Urinary bladder (tissue), 4 donors: ENCODE data around the gene MYLK. TPM values are rescaled to one million over a fixed set of nuclear protein-coding genes. Genes with fewer than 3 reads are reported as not detected.
A peak's percentile ranks its signal among the peaks of the same experiment; 100 is the strongest.

ENCODE experiments used
- DNase-seq: peaks from one replicate; pipeline ENCODE4 v3.0.0-alpha.2; 2015; ENCODE audit errors: extremely low spot score
- H3K27ac ChIP-seq: one replicate; pipeline ENCODE4 v1.5.1; 2013; ENCODE audit warnings: low read depth, mild to moderate bottlenecking, moderate library complexity
- H3K36me3 ChIP-seq: one replicate; pipeline ENCODE4 v1.6.1; 2013; ENCODE audit warnings: mild to moderate bottlenecking, moderate library complexity; ENCODE audit not compliant: insufficient read depth
- H3K4me1 ChIP-seq: one replicate; pipeline ENCODE4 v1.6.1; 2013; ENCODE audit warnings: mild to moderate bottlenecking, moderate library complexity; ENCODE audit not compliant: insufficient read depth
- H3K4me3 ChIP-seq: one replicate; pipeline ENCODE4 v1.5.1; 2013; ENCODE audit warnings: low read depth, low read length
- WGBS: extraction: QIAGEN DNeasy Blood & Tissue Kit; methylation state at CpG from one replicate; pipeline ENCODE4 v1.1.7; 2013; 5-methylcytosine and 5-hydroxymethylcytosine counted together
- polyA plus RNA-seq: library from polyadenylated mRNA; stranded (reverse); fragments of 200-250 nt; gene quantifications from one replicate; pipeline ENCODE4 v1.2.3, GENCODE V29; 2013
- total RNA-seq: library from RNA; depleted of rRNA; stranded (reverse); fragments of >200 nt; gene quantifications from one replicate; pipeline ENCODE4 v1.2.3, GENCODE V29; 2014
- donor health status: healthy with polysubstance abuse.
- donor health status: healthy.

Gene MYLK
- total and polyA plus RNA-seq, 2 donors: 1,524 to 1,651 TPM

DNA sequence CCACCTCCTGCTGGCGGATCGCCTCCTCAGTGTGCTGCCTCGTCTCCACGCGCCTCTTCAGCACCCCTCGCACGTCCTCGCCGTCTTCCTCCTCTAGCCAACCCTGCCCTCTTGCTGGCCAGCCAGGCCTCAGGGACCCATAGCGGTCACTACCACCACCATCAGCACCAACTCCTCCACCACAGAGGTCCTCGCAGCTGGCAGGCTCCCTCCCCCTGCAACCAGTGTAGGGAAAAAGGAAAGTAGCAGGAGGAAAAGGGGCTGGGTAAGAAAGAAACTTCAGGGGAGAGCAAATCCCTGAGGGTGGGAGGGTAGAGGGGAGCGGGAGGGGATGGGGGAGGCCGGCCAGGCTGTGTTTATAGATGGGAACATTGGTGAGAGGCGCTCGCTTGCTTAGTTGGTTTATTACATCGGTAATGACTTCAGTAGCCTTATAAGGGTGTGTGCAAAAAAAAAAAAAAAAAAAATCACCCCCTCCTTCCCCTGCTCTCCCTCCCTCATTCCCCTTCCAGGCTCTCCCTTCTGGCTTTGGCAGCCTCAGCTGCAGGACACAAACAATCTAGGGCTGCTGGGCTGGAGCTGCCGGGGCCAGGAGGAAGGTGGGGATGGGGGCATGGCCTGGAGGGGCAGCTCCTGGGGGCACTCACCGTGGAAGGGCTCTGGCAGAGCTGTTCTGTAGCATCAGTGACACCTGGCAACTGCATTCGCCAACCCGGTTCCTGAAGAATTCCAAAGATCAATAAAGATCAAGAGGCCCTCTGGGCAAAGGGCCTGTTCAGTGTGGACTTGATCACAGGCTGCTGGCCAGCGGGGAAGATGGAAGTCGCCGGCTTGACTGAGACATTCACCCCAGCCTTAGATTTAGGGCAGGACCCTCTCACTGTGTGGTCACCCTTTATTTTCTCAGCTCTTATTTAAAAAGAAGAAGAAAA, 183.1 kb downstream of the MYLK start:
- DNase-seq: no peak
- peak overlapping the region; percentile 80 for H3K27ac ChIP-seq
- H3K4me3 ChIP-seq: peak overlapping the region; percentile 50
- no peaks in the 10 kb centered on the region for H3K36me3 ChIP-seq
- 32% methylated on average over 23 of the region's 23 CpGs for WGBS
- no peaks in the 10 kb centered on the region for H3K4me1 ChIP-seq

GRCh38 chr3:123698813-123699212, 185.3 kb downstream of the MYLK start:
- Histone ChIP-seq H3K4me1 (no peaks in the 10 kb centered on the region), H3K27ac (peak overlapping the region; percentile 79), H3K4me3 (peak overlapping the region; percentile 50), H3K36me3 (no peaks in the 10 kb centered on the region)
- 25% methylated on average over 5 of the region's 5 CpGs for WGBS
- no peak for DNase-seq

DNA sequence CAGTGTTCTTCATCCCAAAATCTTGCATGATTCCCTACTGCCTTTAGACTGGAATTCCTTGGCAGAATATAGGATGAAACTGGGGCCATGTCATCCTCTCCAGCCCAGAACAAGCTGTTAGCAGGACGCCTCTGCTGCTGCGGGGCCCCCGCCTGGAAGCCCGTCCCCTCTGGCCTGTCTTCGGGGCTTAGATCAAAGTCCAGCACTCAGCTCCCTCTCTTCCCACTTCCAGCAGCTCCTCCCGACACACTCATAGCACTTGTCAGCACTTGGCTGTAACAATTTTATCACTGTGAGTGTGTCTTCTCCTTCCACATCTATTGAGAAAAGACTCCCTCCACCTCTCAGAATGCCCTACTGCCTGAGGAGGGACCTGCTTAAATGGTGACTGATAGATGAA, 187.3 kb downstream of the MYLK start:
- H3K36me3 ChIP-seq: no peaks in the 10 kb centered on the region
- no peak overlapping the region for H3K27ac ChIP-seq
- peak overlapping the region; percentile 50 for H3K4me3 ChIP-seq
- 18% methylated on average over 6 of the region's 6 CpGs for WGBS
- H3K4me1 ChIP-seq: no peaks in the 10 kb centered on the region
- no peak for DNase-seq

GRCh38 chr3:123695731-123696640, 188.1 kb downstream of the MYLK start:
- no peak for DNase-seq
- WGBS: 26% methylated on average over 14 of the region's 14 CpGs
- Histone ChIP-seq H3K27ac (no peak overlapping the region), H3K36me3 (no peaks in the 10 kb centered on the region), H3K4me1 (no peaks in the 10 kb centered on the region), H3K4me3 (peak overlapping the region; percentile 50)

GRCh38 chr3:123695152-123695551, 189.0 kb downstream of the MYLK start:
- Histone ChIP-seq H3K36me3 (no peaks in the 10 kb centered on the region), H3K4me3 (no peak overlapping the region), H3K27ac (no peak overlapping the region), H3K4me1 (no peaks in the 10 kb centered on the region)
- WGBS: 31% methylated on average over 2 of the region's 2 CpGs
- DNase-seq: no peak

GRCh38 chr3:123694366-123695087, 189.6 kb downstream of the MYLK start:
- no peaks in the 10 kb centered on the region for H3K36me3 ChIP-seq
- H3K4me1 ChIP-seq: no peaks in the 10 kb centered on the region
- no peak for DNase-seq
- no peak overlapping the region for H3K4me3 ChIP-seq
- WGBS: 36% methylated on average over 6 of the region's 6 CpGs
- H3K27ac ChIP-seq: no peak overlapping the region

DNA sequence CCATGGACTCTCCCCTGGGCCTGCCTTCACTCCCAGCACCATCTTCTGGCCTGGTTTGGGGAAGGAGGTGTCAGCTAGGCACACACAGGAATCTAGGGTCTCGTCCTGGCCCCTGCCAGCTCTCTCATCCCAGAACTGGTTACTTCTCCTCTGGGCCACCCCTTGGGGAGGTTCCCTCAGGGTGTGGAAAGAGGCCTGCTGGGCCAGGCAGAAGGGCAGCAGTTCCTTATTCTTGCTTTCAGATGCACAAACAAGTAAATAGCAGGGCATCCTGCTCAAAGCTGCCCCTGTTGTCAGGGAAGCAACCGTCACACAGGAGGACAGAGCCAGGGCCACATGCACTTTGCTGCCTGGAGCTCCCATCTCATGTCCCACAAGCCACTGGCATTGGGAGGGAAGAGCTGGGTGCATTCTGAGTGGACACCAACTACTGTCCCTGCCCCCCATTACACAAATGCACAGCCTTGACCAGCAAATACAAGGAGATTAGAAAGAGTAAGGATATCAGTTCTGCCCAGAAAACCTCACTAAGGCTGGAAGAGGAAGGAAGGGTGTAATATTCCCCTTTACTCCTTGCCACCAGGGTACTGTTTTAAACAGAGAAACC, 190.4 kb downstream of the MYLK start:
- Histone ChIP-seq H3K27ac (no peak overlapping the region), H3K4me1 (no peaks in the 10 kb centered on the region), H3K4me3 (no peak overlapping the region), H3K36me3 (no peaks in the 10 kb centered on the region)
- WGBS: 44% methylated on average over 2 of the region's 2 CpGs
- DNase-seq: no peak

- 77% methylated on average over 13 of the region's 13 CpGs for WGBS
- Histone ChIP-seq H3K27ac (no peak overlapping the region), H3K36me3 (no peaks in the 10 kb centered on the region), H3K4me3 (no peak overlapping the region), H3K4me1 (no peaks in the 10 kb centered on the region)
- DNase-seq: no peak
These were observed 191.5 kb downstream of the MYLK start for GRCh38 chr3:123692671-123693070.

DNA sequence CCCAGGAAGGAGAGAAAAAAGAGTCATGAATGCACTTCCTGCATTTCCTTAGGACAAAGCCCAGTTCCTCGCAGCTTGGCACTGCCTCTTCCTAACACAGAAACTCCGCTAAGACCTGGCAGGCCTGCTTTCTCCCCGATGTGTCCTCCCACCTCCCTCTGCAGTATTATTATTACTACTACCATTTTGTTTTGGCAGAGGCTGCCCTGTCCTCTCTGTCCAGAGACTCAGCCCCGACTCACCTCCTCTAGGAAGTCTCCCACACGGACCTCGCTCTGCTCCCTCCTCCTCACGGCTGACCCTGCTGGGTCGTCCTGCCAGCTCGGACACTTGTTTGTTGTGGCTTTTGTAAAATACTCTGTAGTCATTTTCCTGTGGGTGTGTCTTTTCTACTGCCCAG, 192.1 kb downstream of the MYLK start:
- Histone ChIP-seq H3K4me3 (no peak overlapping the region), H3K27ac (no peak overlapping the region), H3K4me1 (no peaks in the 10 kb centered on the region), H3K36me3 (no peaks in the 10 kb centered on the region)
- no peak for DNase-seq
- 46% methylated on average over 9 of the region's 9 CpGs for WGBS

- no peaks in the 10 kb centered on the region for H3K4me1 ChIP-seq
- DNase-seq: no peak
- 51% methylated on average over 3 of the region's 3 CpGs for WGBS
- H3K36me3 ChIP-seq: no peaks in the 10 kb centered on the region
- no peak overlapping the region for H3K4me3 ChIP-seq
- H3K27ac ChIP-seq: no peak overlapping the region
These were observed 194.3 kb downstream of the MYLK start for GRCh38 chr3:123689831-123690230.

DNA sequence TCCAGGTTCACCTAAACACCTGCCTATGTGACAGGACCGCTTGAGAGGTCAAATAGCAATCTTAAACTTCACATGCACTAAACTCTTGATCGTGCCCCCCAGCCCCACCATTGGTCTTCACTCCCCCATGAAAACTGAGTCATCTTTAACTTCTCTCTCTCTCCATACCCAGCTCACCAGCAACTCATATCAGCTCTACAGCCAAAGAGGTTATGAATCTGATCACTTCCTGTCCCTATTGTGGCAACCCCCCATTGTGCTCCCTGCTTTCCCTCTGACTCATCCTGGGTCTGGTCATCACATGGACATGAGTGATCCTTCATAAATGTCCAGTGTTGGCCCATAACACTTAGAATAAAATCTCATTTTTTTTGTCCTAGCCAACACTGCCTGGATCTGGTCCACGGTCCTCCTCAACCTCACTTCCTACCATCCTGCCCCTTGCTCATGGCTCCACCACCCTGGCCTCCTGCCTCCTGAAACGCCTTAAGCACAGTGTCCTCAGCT, 195.8 kb downstream of the MYLK start:
- DNase-seq: no peak
- Histone ChIP-seq H3K27ac (no peak overlapping the region), H3K4me1 (no peaks in the 10 kb centered on the region), H3K4me3 (no peak overlapping the region), H3K36me3 (no peaks in the 10 kb centered on the region)
- 81% methylated on average over 4 of the region's 4 CpGs for WGBS

- H3K36me3 ChIP-seq: no peaks in the 10 kb centered on the region
- DNase-seq: no peak
- H3K27ac ChIP-seq: no peak overlapping the region
- H3K4me1 ChIP-seq: no peaks in the 10 kb centered on the region
- H3K4me3 ChIP-seq: no peak overlapping the region
These were observed 196.8 kb downstream of the MYLK start for GRCh38 chr3:123687286-123687685.

GRCh38 chr3:123686251-123686650, 197.9 kb downstream of the MYLK start:
- DNase-seq: no peak
- WGBS: 39% methylated on average over 4 of the region's 4 CpGs
- Histone ChIP-seq H3K36me3 (no peaks in the 10 kb centered on the region), H3K4me3 (no peak overlapping the region), H3K4me1 (no peaks in the 10 kb centered on the region), H3K27ac (no peak overlapping the region)
